HG03354 (cell line): ENCODE results near the gene MEF2B.
"Not testable (repeated sequence)": the region's sequence is repeated elsewhere in the genome, so short reads cannot be mapped to it uniquely, and the experiment has no call there.

Source experiments
- ATAC-seq: cut with Tn5 transposase; IDR thresholded peaks from one replicate; pipeline ENCODE4 v1.9.1; 2021; ENCODE audit warnings: mild to moderate bottlenecking; ENCODE audit not compliant: unreplicated experiment, poor library complexity, severe bottlenecking

The MEF2B gene

DNA sequence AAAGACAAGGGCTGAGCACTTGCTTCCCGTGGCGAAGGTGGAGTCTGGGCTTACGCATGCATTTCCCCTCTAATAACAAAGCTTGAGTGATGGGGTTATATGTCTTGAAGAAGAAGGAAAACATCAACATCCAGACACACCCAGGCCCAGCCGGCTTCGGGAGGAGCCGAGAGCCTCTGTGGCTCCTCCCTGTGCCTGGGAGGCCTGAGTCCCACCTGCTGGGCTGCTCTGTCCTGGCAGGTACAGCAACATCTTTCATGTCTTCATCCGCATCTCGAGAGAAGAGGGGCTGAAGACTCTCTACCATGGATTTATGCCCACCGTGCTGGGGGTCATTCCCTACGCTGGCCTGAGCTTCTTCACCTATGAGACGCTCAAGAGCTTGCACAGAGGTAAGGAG lies 62.4 kb downstream of the MEF2B start:
- no peak for ATAC-seq

DNA sequence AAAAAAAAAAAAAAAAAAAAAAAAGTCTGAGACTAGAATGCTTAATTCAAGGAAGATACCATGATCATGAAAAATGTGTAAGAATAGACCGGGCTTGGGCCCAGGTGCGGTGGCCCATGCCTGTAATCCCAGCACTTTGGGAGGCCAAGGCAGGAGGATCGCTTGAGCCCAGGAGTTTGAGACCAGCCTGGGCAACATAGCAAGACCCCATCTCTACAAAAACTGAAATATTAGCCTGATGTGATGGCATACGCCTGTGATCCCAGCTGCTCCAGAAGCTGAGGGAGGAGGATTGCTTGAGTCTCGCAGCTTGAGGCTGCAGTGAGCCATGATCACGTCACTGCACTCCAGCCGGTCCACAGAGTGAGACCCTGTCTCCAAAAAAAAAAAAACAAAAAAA lies 63.1 kb downstream of the MEF2B start:
- ATAC-seq: not testable (repeated sequence)

DNA sequence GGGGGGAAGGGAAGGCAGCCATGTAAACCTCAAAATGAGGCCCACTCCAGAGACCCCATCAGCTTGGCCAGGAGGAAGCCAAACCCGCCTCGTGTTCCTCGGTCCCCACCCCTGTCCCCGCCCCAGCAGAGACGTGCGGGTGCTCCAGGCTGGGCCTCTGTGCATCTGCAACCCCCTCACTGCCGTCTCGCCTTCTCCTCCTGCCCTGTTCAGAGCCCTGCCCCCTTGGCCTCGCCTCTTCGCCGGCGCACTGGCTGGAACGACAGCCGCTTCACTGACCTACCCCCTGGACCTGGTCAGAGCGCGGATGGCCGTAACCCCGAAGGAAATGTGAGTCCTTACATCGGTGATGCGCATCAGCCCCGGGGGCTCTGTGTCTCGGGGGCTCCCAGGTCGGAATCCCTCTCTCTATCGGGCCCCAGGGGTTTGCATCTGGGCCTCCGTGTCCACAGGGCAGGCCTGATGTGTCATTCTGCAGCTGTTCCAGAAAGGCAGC lies 64.0 kb downstream of the MEF2B start:
- ATAC-seq: no peak

GRCh38 chr19:19105365-19106055 lies 64.6 kb downstream of the MEF2B start:
- no peak for ATAC-seq

GRCh38 chr19:19103167-19103566 lies 66.9 kb downstream of the MEF2B start:
- ATAC-seq: no peak

DNA sequence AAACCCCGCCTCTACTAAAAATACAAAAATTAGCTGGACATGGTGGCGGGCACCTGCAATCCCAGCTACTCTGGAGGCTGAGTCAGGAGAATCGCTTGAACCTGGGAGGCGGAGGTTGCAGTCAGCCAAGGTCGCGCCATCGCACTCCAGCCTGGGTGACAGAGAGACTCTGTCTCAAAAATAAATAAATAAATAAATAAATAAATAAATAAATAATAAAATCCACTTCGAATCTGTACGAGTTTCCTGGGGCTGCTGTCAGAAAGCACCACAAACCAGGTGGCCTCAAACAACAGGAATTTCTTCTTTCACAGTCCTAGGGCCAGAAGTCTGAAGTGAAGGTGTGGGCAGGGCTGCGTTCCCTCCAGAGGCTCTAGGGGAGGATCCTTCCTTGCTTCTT lies 67.5 kb downstream of the MEF2B start:
- not testable (repeated sequence) for ATAC-seq

GRCh38 chr19:19101540-19101939 lies 68.5 kb downstream of the MEF2B start:
- no peak for ATAC-seq

DNA sequence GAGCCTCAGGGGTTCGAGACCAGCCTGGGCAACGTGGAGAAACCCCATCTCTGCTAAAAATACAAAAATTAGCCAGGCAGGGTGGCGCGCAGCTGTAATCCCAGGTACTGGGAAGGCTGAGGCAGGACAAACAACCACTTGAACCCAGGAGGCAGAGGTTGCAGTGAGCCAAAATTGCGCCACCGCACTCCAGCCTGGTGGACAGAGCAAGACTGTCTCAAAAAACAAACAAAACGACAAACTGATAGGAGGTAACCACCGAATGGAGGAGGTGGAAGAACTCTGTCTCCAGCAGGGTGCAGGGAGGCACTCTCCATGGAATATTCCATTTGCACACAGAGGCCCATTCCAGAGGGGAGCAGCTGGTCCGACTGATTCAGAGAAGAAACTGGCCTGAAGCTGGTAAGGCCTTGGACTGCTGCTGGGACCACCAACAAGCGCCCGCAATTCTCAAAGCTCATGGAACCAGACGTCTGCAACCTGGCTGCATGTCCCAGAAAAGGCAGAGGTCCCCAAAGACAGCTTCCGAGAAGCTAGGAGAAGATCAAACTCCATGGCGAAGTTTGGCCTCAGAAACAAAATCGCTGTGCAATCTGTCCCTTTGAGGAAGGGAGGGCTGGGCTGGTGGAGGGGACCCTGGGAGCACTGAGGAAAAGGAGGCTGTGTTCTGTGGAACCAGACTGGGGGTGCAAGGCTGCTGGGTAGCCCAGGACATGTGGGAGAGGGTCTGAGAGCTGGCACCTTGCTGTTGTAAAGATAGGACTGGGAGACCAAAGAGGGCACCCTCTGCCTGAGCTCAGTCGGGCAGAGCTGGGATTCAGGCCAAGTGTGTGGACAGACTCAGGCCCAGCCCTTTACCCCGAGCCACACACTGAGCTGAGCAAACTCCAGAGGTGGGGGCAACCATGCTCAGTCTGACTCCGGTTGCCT lies 71.1 kb downstream of the MEF2B start:
- ATAC-seq: no peak

GRCh38 chr19:19098084-19098702 lies 71.9 kb downstream of the MEF2B start:
- no peak for ATAC-seq

DNA sequence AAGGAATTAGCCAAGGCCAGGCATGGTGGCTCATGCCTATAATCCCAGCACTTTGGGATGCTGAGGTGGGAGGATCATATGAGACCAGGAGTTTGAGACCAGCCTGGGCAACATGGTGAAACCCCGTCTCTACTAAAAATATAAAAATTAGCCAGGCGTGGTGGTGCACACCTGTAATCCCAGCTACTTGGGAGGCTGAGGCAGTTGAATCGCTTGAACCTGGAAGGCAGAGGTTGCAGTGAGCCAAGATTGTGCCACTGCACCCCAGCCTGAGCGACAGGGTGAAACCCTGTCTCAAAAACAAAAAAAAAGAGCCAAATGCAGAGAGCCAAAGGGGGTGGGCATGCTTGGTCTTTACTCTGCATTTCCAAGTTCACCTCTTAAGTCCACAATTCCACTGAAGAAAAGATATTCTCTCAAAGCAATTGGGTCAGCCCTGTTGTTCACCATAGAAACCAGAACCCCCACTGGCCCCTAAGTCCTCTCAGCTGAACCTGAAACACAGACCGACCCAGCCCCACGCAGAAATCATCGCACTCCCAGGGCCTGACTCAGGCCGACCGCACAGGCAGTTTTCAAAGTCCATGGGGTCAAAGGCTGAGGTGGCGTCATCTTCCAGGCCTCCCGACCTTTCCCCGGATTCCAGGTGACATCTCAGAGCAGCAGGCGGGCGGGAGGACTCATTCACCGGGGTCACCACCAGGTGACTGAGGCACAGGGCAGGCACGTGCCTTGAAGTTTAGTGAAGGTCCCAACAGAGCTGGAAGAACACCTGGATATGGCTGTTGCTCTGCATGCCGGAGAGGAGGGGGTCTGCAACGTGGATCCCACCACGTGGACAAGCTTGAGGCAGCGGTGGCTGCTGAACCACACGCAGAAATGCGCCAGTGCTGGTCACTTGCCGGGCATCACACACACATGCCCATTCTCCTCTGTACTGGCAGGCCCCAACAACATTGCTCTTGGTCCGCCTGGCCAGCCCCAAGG lies 73.1 kb downstream of the MEF2B start:
- no peak for ATAC-seq

DNA sequence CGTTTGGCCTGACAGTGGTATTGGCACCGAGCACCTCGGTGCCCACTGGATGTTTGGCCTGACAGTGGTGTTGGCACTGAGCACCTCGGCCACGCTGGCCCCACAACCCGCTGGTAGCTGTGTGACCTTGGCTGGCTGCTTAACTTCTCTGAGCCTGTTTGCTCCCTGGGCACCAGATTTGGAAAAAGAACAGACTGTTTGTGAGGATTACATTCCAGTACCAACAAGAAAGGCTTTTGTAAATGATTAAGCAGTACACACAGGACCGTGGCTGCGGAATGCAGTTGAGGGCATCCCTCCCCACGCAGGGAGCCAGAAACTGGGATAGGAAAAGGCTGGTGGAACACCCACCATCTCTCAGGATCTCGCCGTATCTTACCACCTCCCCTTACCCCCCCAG lies 74.4 kb downstream of the MEF2B start:
- no peak for ATAC-seq
